Measurements from ENCODE around the gene TMED10. TPM values are rescaled to one million over a fixed set of nuclear protein-coding genes. Genes with fewer than 3 reads are reported as not detected.

Gene TMED10
- 100 to 1,000 TPM; 226 to 421 (median 365) TPM for total RNA-seq

DNA sequence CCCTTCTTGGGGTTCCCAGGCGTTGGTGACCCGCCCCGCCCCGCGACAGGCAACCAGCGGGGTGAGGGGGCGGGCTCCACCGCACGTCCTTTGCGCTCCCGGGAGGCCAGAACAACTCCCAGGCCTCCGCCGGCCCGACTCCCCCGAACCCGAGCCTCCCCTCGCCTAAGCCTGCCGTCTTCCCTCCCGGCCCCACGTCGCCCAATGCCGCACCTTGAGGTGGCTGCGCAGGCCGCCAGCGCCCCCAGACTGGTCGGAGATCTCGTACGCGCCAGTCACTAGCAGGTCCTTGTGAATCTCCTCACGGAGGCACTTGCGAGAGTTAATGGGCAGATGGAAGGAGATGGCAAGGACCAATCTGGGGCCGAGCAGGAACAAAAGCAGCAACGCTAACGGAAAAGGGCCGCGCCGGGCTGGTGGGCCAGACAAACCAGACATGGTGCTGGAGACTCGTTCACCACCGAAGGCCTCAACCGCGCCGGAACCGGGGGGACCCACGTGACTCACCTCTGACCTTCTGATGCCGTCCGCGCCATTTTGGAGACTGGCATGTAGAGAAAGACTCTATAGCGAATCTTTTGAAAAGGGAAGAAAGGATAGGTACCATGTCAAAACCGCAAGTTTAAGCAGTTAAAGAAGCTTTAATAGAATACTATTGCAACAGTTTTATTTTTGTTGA lies at the start of gene TMED10:
TSS of gene TMED10 (minus strand) at position 471 of the 679 bp plus-strand sequence. CDS start at position 438, 33 bp downstream.
- TF ChIP-seq, protein P1, sequence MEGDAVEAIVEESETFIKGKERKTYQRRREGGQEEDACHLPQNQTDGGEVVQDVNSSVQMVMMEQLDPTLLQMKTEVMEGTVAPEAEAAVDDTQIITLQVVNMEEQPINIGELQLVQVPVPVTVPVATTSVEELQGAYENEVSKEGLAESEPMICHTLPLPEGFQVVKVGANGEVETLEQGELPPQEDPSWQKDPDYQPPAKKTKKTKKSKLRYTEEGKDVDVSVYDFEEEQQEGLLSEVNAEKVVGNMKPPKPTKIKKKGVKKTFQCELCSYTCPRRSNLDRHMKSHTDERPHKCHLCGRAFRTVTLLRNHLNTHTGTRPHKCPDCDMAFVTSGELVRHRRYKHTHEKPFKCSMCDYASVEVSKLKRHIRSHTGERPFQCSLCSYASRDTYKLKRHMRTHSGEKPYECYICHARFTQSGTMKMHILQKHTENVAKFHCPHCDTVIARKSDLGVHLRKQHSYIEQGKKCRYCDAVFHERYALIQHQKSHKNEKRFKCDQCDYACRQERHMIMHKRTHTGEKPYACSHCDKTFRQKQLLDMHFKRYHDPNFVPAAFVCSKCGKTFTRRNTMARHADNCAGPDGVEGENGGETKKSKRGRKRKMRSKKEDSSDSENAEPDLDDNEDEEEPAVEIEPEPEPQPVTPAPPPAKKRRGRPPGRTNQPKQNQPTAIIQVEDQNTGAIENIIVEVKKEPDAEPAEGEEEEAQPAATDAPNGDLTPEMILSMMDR (IDR thresholded peaks at IDR 0.05; ENCODE audit: low read depth): no peak

DNA sequence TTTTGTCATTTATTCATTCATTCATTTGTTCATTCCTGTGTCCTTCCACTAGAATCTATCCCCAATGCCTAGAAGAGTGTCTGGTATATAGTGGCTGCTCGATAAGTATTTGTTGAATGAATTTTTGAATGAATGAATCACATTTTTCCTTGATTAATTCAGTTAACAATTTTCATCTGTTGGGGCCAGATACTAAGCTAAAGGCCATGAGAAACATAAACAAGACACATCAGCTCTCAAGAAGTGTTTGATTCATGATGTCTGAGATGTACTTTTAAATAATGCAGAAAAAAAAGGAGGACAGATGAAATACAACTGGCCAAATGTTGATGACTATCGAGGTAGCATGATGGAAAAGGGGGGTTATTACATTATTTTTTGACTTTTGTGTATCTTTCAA lies 48.1 kb upstream of the TMED10 start:
- TF ChIP-seq, protein P1 (IDR thresholded peaks at IDR 0.05; ENCODE audit: low read depth): no peak

DNA sequence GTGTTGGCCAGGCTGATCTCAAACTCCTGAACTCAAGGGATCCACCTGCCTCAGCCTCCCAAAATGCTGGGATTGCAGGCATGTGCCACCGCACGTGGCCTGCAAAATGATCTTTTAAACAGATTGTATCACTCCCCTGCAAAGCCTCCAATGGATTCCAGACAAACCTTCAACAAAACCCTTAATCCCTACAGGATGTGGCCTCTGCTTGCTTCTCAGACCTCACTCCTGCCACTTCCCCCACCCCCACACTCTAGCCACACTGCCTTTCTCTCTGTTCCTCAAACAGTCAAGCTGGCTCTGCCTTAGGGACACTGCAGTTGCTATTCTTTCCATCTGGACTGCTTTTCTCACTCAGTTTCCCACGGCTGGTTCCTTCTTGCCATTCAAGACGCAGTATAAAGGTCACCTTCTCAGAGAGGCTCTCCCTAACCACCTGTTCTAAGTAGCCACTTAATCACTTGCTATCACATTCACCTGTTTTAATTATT lies 47.3 kb upstream of the TMED10 start:
- TF ChIP-seq, protein P1 (IDR thresholded peaks at IDR 0.05; ENCODE audit: low read depth): no peak

DNA sequence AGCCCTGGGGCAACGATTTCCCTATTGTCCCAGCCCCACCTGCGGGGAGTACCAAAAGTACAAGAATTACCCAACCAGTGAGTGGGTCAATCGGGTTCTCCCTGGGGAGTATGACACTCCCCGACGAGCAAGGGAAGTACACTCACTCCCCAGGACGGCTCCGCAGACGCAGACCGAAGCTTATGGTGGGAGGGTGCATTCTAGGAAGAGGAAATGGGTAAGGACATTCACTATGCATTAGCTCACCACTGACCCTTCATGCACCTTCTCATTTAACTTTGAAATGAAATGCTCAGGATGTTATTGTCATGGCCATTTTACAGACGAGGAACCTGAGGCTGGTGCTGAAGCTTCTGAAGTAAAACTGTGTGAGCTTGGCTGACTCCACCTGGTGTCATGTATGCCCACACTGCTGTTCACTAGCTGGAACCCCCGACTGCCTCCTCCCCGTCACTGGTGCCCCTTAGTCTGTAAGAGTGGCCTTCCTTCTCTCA lies 45.8 kb upstream of the TMED10 start:
- TF ChIP-seq, protein P1 (IDR thresholded peaks at IDR 0.05; ENCODE audit: low read depth): no peak

DNA sequence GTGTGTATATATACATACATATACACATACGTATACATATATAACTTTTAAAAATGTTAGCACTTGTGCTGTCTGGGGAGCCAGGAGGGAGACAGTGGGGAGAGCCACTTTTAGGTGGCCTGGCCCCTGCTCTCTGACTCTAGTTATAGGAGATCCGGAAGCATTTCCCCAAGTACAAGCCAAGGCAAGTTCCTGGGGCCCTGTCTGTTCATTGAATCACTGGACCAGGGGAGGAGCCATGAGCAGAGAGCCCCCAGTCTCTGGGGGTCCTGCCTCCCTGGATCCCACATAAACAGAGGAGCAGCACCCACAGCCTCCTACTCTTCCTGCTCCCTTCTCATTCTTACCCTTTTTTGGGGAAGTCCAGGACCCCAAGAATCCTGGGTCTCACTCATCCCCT lies 45.4 kb upstream of the TMED10 start:
- TF ChIP-seq, protein P1 (IDR thresholded peaks at IDR 0.05; ENCODE audit: low read depth): no peak

DNA sequence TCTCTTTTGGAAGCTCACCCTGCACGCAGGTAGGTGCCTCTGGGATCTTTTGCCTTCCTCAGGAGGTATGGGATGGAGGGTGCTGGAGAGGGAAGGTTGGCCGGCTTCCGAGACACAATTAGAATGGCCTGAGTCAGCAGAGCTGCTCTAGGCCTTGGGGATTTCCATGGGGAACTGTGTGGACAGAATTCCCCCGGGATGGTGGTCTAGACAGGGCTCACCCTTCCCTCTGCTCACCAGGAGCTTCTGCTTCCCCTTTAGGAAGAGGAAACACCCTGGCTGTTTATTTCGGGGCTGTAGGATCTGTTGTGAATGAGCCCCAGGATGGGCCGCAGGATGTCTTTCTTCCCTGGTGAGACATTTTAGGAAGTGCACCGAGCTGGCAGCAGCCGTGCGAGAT lies 43.7 kb upstream of the TMED10 start:
- TF ChIP-seq, protein P1 (IDR thresholded peaks at IDR 0.05; ENCODE audit: low read depth): no peak

DNA sequence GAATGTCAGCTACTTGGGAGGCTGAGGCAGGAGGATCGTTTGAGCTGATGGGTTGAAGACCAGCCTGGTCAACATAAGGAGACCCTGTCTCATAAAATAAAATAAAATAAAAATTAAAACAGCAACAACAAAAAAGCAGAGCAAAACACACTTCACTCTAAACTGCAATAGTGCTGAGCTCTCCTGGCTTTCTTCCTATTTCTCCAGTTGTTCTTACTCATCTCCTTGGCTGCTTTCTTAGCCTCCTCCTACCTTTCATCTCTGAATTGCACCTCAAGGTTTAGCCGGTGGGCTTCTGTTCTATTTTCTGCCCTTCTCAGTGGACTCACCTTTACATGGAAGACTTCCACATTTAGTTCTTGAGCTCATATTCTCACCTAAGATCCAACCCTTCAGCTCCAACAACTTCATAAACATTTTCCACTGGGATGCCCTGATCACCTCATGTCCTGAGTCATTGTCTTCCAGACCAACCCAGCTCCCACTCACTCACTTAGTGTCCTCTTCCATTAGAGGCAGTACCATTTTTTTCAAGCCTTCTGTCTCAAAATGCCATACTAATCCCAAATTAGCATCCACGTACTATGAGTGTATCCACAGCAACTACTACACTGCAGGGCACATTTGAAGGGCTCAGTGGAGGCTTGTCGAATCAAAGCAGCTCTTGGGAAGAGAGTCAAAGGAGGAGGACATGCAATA lies 41.2 kb upstream of the TMED10 start:
- TF ChIP-seq, protein P1 (IDR thresholded peaks at IDR 0.05; ENCODE audit: low read depth): no peak
